Activated naive CD4-positive, alpha-beta T cell treated with anti-CD3 and anti-CD28 coated beads for 36 hours (primary cell): Measurements from ENCODE around the gene SND1. TPM values are rescaled to one million over a fixed set of nuclear protein-coding genes. Genes with fewer than 3 reads are reported as not detected.

Experiments
- CTCF ChIA-PET: fragments of 350-600 bp; sonication (Branson Sonifier 250); formaldehyde crosslinking; loops from one replicate; lab custom pipeline; 2021; ENCODE audit warnings: antibody characterized with exemption; lab: Charles Lee
- DNase-seq: peaks from one replicate; pipeline ENCODE4 v3.0.0-alpha.2; 2020
- H3K27ac Mint-ChIP-seq: one replicate; pipeline ENCODE4 v1.8.0; 2021; ENCODE audit warnings: mild to moderate bottlenecking, mixed read lengths
- H3K27me3 Mint-ChIP-seq: one replicate; pipeline ENCODE4 v1.8.0; 2021; ENCODE audit warnings: low read depth, mixed read lengths
- H3K36me3 Mint-ChIP-seq: one replicate; pipeline ENCODE4 v1.8.0; 2021; ENCODE audit warnings: low read depth, mixed read lengths
- H3K4me1 Mint-ChIP-seq: one replicate; pipeline ENCODE4 v1.8.0; 2021; ENCODE audit warnings: low read depth, mixed read lengths
- H3K4me3 Mint-ChIP-seq: one replicate; pipeline ENCODE4 v1.8.0; 2021; ENCODE audit warnings: mild to moderate bottlenecking, moderate library complexity, mixed read lengths
- H3K9me3 Mint-ChIP-seq: one replicate; pipeline ENCODE4 v1.8.0; 2021; ENCODE audit warnings: mixed read lengths
- intact Hi-C: fragments of 100-400 bp; cut with micrococcal nuclease; formaldehyde crosslinking; loops from one replicate; pipeline ENCODE4 v1.15.1; 2023
- total RNA-seq, 2 experiments: library from RNA; stranded (reverse); gene quantifications; one replicate each; pipeline ENCODE4 v1.2.3, GENCODE V29; 2021

The SND1 gene
- total RNA-seq, 2 experiments from 2014 or later: 184 to 211 TPM

- intact Hi-C loops: no loop called here
- DNase-seq: no peak
- Mint-ChIP-seq H3K4me1 (peaks cover 16% of the 10 kb centered on the region), H3K27me3 (no peaks in the 10 kb centered on the region), H3K27ac (no peak overlapping the region), H3K9me3 (no peaks in the 10 kb centered on the region), H3K4me3 (no peak overlapping the region), H3K36me3 (peaks cover 16% of the 10 kb centered on the region)
- CTCF ChIA-PET: no interaction called here
Observed at GRCh38 chr7:127874951-127875608, 223.1 kb downstream of the SND1 start.

GRCh38 chr7:127876393-127876792 is 224.4 kb downstream of the SND1 start:
- Mint-ChIP-seq H3K4me3 (no peak overlapping the region), H3K4me1 (peaks cover 22% of the 10 kb centered on the region), H3K27me3 (no peaks in the 10 kb centered on the region), H3K27ac (no peak overlapping the region), H3K9me3 (no peaks in the 10 kb centered on the region), H3K36me3 (peaks cover 16% of the 10 kb centered on the region)
- intact Hi-C loops: no loop called here
- CTCF ChIA-PET: interaction anchor here (0.6 kb wide), 1 partner anchor 55 kb away, joined by 3 read pairs; no protein-coding TSS in a partner anchor
- DNase-seq: no peak

GRCh38 chr7:127877951-127878350 is 226.0 kb downstream of the SND1 start:
- H3K4me1 Mint-ChIP-seq: peaks cover 22% of the 10 kb centered on the region
- no peak for DNase-seq
- H3K4me3 Mint-ChIP-seq: no peak overlapping the region
- no peak overlapping the region for H3K27ac Mint-ChIP-seq
- H3K27me3 Mint-ChIP-seq: no peaks in the 10 kb centered on the region
- intact Hi-C loops: no loop called here
- H3K36me3 Mint-ChIP-seq: peaks cover 11% of the 10 kb centered on the region
- CTCF ChIA-PET: no interaction called here
- no peaks in the 10 kb centered on the region for H3K9me3 Mint-ChIP-seq

DNA sequence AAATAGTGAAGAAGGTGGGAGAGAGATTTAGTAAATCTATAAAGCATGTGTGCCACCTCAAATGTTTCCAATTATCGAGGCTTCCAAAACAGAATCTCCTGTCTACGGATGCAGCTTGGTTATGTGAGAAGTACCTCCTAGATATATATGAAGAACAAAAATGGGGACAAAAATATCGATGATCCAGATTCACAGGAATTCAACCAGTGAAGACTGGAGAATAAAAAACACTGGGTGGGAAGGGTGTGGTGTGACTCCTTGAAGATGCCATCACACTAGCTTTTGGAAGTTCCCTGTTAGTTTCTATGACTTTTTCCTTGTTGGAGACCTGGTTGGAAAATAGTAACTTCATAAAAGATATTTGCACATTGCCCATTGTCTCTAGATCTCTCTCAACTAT is 226.8 kb downstream of the SND1 start:
- intact Hi-C loops: no loop called here
- H3K4me3 Mint-ChIP-seq: no peak overlapping the region
- DNase-seq: no peak
- H3K27ac Mint-ChIP-seq: no peak overlapping the region
- CTCF ChIA-PET: no interaction called here
- peaks cover 12% of the 10 kb centered on the region for H3K36me3 Mint-ChIP-seq
- H3K4me1 Mint-ChIP-seq: peaks cover 17% of the 10 kb centered on the region
- no peaks in the 10 kb centered on the region for H3K9me3 Mint-ChIP-seq
- H3K27me3 Mint-ChIP-seq: no peaks in the 10 kb centered on the region

GRCh38 chr7:127879436-127879835 is 227.4 kb downstream of the SND1 start:
- Mint-ChIP-seq H3K36me3 (peaks cover 8% of the 10 kb centered on the region), H3K9me3 (no peaks in the 10 kb centered on the region), H3K27me3 (no peaks in the 10 kb centered on the region), H3K4me1 (peaks cover 10% of the 10 kb centered on the region), H3K27ac (no peak overlapping the region), H3K4me3 (no peak overlapping the region)
- CTCF ChIA-PET: no interaction called here
- intact Hi-C loops: no loop called here
- DNase-seq: no peak

GRCh38 chr7:127879942-127880341 is 227.9 kb downstream of the SND1 start:
- H3K27ac Mint-ChIP-seq: no peak overlapping the region
- CTCF ChIA-PET: no interaction called here
- no peak overlapping the region for H3K4me3 Mint-ChIP-seq
- H3K4me1 Mint-ChIP-seq: peaks cover 9% of the 10 kb centered on the region
- H3K36me3 Mint-ChIP-seq: peaks cover 7% of the 10 kb centered on the region
- H3K9me3 Mint-ChIP-seq: no peaks in the 10 kb centered on the region
- DNase-seq: no peak
- no peaks in the 10 kb centered on the region for H3K27me3 Mint-ChIP-seq
- intact Hi-C loops: no loop called here

- CTCF ChIA-PET: no interaction called here
- no peak for DNase-seq
- Mint-ChIP-seq H3K27ac (no peak overlapping the region), H3K4me1 (peaks cover 9% of the 10 kb centered on the region), H3K36me3 (peaks cover 4% of the 10 kb centered on the region), H3K27me3 (no peaks in the 10 kb centered on the region), H3K9me3 (no peaks in the 10 kb centered on the region), H3K4me3 (no peak overlapping the region)
- intact Hi-C loops: no loop called here
Observed at GRCh38 chr7:127880454-127880853, 228.5 kb downstream of the SND1 start.

GRCh38 chr7:127881564-127881963 is 229.6 kb downstream of the SND1 start:
- no peak overlapping the region for H3K27ac Mint-ChIP-seq
- no peak overlapping the region for H3K4me3 Mint-ChIP-seq
- no peaks in the 10 kb centered on the region for H3K9me3 Mint-ChIP-seq
- intact Hi-C loops: no loop called here
- peaks cover 9% of the 10 kb centered on the region for H3K4me1 Mint-ChIP-seq
- peaks cover 5% of the 10 kb centered on the region for H3K36me3 Mint-ChIP-seq
- CTCF ChIA-PET: no interaction called here
- H3K27me3 Mint-ChIP-seq: no peaks in the 10 kb centered on the region
- no peak for DNase-seq

- intact Hi-C loops: no loop called here
- Mint-ChIP-seq H3K27me3 (no peaks in the 10 kb centered on the region), H3K36me3 (peaks cover 14% of the 10 kb centered on the region), H3K9me3 (no peaks in the 10 kb centered on the region), H3K4me3 (no peak overlapping the region), H3K4me1 (peaks cover 9% of the 10 kb centered on the region), H3K27ac (no peak overlapping the region)
- DNase-seq: no peak
- CTCF ChIA-PET: no interaction called here
Observed at GRCh38 chr7:127882313-127882920, 230.4 kb downstream of the SND1 start.

- no peak overlapping the region for H3K4me3 Mint-ChIP-seq
- H3K9me3 Mint-ChIP-seq: no peaks in the 10 kb centered on the region
- H3K36me3 Mint-ChIP-seq: peaks cover 27% of the 10 kb centered on the region
- peaks cover 9% of the 10 kb centered on the region for H3K4me1 Mint-ChIP-seq
- CTCF ChIA-PET: no interaction called here
- H3K27ac Mint-ChIP-seq: no peak overlapping the region
- intact Hi-C loops: no loop called here
- no peak for DNase-seq
- no peaks in the 10 kb centered on the region for H3K27me3 Mint-ChIP-seq
Observed at GRCh38 chr7:127884066-127884559, 232.1 kb downstream of the SND1 start.

- CTCF ChIA-PET: no interaction called here
- intact Hi-C loops: no loop called here
Observed at GRCh38 chr7:127885222-127885772, 233.3 kb downstream of the SND1 start.

GRCh38 chr7:127885843-127886242 is 233.8 kb downstream of the SND1 start:
- CTCF ChIA-PET: interaction anchor here (0.6 kb wide), 1 partner anchor 9 kb away, joined by 3 read pairs; no protein-coding TSS in a partner anchor
- no peak overlapping the region for H3K27ac Mint-ChIP-seq
- intact Hi-C loops: no loop called here
- no peak overlapping the region for H3K4me3 Mint-ChIP-seq
- H3K9me3 Mint-ChIP-seq: no peaks in the 10 kb centered on the region
- H3K4me1 Mint-ChIP-seq: peaks cover 11% of the 10 kb centered on the region
- no peak for DNase-seq
- H3K27me3 Mint-ChIP-seq: no peaks in the 10 kb centered on the region
- H3K36me3 Mint-ChIP-seq: peaks cover 39% of the 10 kb centered on the region

More at GRCh38 chr7:127885222-127885772, 233.3 kb downstream of the SND1 start:
- H3K27ac Mint-ChIP-seq: no peak overlapping the region
- peaks cover 13% of the 10 kb centered on the region for H3K4me1 Mint-ChIP-seq
- peaks cover 36% of the 10 kb centered on the region for H3K36me3 Mint-ChIP-seq
- DNase-seq: no peak
- H3K27me3 Mint-ChIP-seq: no peaks in the 10 kb centered on the region
- H3K9me3 Mint-ChIP-seq: no peaks in the 10 kb centered on the region
- no peak overlapping the region for H3K4me3 Mint-ChIP-seq
